ENCODE measurements around the gene ATP6V1G2. TPM values are rescaled to one million over a fixed set of nuclear protein-coding genes. Genes with fewer than 3 reads are reported as not detected.

The ATP6V1G2 gene
- total RNA-seq, 4 donors from 2014 or later: 0.60 to 3.8 (median 2.2) TPM

GRCh38 chr6:31575952-31576685 lies 29.7 kb upstream of the ATP6V1G2 start:
- Histone ChIP-seq H3K27me3 (no peaks in the 10 kb centered on the region), H3K9me3 (no peaks in the 10 kb centered on the region), H3K4me3 (peak overlapping the region in 3 of 4 donors; percentile 25 to 41 (median 37)), H3K27ac (peak overlapping the region in 2 of 4 donors; percentile 43 to 72), H3K36me3 (no peaks in the 10 kb centered on the region), H3K4me1 (peaks cover 0 to 8% (median 5%) of the 10 kb centered on the region in 4 donors)
- 69% methylated on average over 8 of the region's 8 CpGs for WGBS, 2 donors
- no peak for TF ChIP-seq EP300 (IDR thresholded peaks at IDR 0.05)
- no peak for DNase-seq (ENCODE audit: low spot score in 2 of 2)

DNA sequence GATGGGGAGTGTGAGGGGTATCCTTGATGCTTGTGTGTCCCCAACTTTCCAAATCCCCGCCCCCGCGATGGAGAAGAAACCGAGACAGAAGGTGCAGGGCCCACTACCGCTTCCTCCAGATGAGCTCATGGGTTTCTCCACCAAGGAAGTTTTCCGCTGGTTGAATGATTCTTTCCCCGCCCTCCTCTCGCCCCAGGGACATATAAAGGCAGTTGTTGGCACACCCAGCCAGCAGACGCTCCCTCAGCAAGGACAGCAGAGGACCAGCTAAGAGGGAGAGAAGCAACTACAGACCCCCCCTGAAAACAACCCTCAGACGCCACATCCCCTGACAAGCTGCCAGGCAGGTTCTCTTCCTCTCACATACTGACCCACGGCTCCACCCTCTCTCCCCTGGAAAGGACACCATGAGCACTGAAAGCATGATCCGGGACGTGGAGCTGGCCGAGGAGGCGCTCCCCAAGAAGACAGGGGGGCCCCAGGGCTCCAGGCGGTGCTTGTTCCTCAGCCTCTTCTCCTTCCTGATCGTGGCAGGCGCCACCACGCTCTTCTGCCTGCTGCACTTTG lies 29.0 kb upstream of the ATP6V1G2 start, which contains the start of gene TNF:
Gene TNF, plus strand, starts transcription at position 231 of the 567 bp plus-strand sequence. Its CDS starts 177 bp downstream, at position 408.
- Histone ChIP-seq H3K4me1 (peaks cover 0 to 8% (median under 1%) of the 10 kb centered on the region in 4 donors), H3K27ac (peak within 1 kb of the TSS in 2 of 4 donors; percentile 43 to 72), H3K9me3 (no peaks in the 10 kb centered on the region), H3K36me3 (no peaks in the 10 kb centered on the region), H3K4me3 (peak within 1 kb of the TSS in 3 of 4 donors; percentile 25 to 41 (median 37)), H3K27me3 (no peaks in the 10 kb centered on the region)
- TF ChIP-seq CTCF (IDR thresholded peaks at IDR 0.05) (no peak), POLR2A (IDR thresholded peaks at IDR 0.05) (peak; percentile 22 to 33)
- 57 to 73% methylated on average over 19 of the region's 19 CpGs for WGBS, 2 donors
- DNase-seq (ENCODE audit: low spot score in 2 of 2): peak in 1 of 2 donors; percentile 41

GRCh38 chr6:31574106-31575061 lies 28.0 kb upstream of the ATP6V1G2 start:
- H3K9me3 ChIP-seq: no peaks in the 10 kb centered on the region
- peaks cover 0 to 8% (median 0%) of the 10 kb centered on the region in 4 donors for H3K4me1 ChIP-seq
- no peaks in the 10 kb centered on the region for H3K36me3 ChIP-seq
- TF ChIP-seq CTCF (IDR thresholded peaks at IDR 0.05): no peak
- TF ChIP-seq EP300 (IDR thresholded peaks at IDR 0.05): no peak
- TF ChIP-seq POLR2A (IDR thresholded peaks at IDR 0.05): no peak
- peaks cover 0 to 2% of the 10 kb centered on the region in 2 donors for H3K27me3 ChIP-seq
- no peak for DNase-seq (ENCODE audit: low spot score in 2 of 2)
- no peak overlapping the region for H3K27ac ChIP-seq
- 76 to 79% methylated on average over 14 of the region's 14 CpGs for WGBS, 2 donors
- H3K4me3 ChIP-seq: no peak overlapping the region

GRCh38 chr6:31573239-31574105 lies 27.1 kb upstream of the ATP6V1G2 start:
- no peak overlapping the region for H3K4me3 ChIP-seq
- DNase-seq (ENCODE audit: low spot score in 2 of 2): no peak
- H3K27me3 ChIP-seq: peaks cover 0 to 6% of the 10 kb centered on the region in 2 donors
- no peaks in the 10 kb centered on the region for H3K9me3 ChIP-seq
- H3K4me1 ChIP-seq: peaks cover 0 to 11% (median 0%) of the 10 kb centered on the region in 4 donors
- no peak for TF ChIP-seq EP300 (IDR thresholded peaks at IDR 0.05)
- TF ChIP-seq CTCF (IDR thresholded peaks at IDR 0.05): no peak
- no peak for TF ChIP-seq POLR2A (IDR thresholded peaks at IDR 0.05)
- H3K36me3 ChIP-seq: no peaks in the 10 kb centered on the region
- peak overlapping the region in 1 of 4 donors; percentile 79 for H3K27ac ChIP-seq
- 81 to 84% methylated on average over 9 of the region's 9 CpGs for WGBS, 2 donors

Data from tibial nerve (tissue), 4 donors.